Measurements from ENCODE around the gene DNAJA4.

DNA sequence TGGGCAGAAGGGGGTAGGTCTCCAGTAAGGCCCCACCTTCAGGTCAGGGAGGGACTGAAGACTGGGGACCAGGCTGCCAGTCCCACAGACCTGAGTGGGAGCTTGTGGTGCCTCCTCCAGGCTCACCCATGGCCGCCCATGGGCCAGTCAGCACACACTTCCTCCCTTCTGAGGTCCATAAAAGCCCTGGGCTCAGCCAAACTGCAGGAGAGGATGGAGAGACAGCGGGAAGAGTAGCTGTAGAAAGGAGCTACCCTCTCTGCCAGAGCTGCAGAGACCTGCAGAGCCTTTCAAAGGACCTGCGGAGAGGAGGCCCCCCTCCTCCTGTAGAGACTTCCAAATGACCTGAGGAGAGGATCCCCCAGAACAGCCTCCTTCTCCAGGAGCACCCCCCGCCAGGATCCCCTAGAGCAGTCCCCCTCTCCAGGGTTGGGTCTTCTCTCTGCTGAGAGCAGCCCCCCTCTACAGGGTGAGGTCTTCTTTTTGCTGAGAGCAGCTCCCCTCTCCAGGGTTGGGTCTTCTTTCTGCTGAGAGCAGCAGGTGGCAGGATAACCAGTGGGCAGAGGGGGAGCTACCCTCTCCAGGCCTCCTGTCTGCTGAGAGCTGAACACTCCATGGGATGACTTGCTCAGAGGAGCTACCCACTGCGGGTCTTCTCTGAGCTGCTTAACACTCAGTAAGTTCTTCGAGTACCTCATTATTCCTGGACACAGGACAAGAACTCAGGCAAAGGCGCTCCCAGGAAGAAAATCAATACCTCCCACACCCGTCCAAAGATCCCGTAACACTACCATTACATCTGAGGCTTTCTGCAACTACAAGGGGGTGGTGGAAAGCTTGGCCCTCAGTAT lies 40.1 kb downstream of the DNAJA4 start:
- TF ChIP-seq, protein P1, sequence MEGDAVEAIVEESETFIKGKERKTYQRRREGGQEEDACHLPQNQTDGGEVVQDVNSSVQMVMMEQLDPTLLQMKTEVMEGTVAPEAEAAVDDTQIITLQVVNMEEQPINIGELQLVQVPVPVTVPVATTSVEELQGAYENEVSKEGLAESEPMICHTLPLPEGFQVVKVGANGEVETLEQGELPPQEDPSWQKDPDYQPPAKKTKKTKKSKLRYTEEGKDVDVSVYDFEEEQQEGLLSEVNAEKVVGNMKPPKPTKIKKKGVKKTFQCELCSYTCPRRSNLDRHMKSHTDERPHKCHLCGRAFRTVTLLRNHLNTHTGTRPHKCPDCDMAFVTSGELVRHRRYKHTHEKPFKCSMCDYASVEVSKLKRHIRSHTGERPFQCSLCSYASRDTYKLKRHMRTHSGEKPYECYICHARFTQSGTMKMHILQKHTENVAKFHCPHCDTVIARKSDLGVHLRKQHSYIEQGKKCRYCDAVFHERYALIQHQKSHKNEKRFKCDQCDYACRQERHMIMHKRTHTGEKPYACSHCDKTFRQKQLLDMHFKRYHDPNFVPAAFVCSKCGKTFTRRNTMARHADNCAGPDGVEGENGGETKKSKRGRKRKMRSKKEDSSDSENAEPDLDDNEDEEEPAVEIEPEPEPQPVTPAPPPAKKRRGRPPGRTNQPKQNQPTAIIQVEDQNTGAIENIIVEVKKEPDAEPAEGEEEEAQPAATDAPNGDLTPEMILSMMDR (conservative IDR thresholded peaks at IDR 0.05; ENCODE audit: low read length) = no peak
- no peak for TF ChIP-seq EZH2phosphoT487 (IDR thresholded peaks at IDR 0.05; ENCODE audit: borderline replicate concordance)

Measured in Loucy (cell line).